Retinal pigment epithelial cell (primary cell): ENCODE measurements around the gene CD3E.
"Not testable (repeated sequence)": the region's sequence is repeated elsewhere in the genome, so short reads cannot be mapped to it uniquely, and the experiment has no call there.

ENCODE experiments used
- DNase-seq: peaks from one replicate; pipeline ENCODE4 v3.0.0-alpha.2; 2010; ENCODE audit warnings: low read depth
- H3K4me3 ChIP-seq: 2 replicates; pipeline ENCODE4 v1.5.1; 2011; ENCODE audit warnings: mild to moderate bottlenecking, low read length, control low read depth, moderate library complexity
- CTCF ChIP-seq: conservative IDR thresholded peaks from 2 replicates; pipeline ENCODE4 v1.5.1; 2011; ENCODE audit warnings: low read depth, low read length, control low read depth, inconsistent platforms

The CD3E gene

GRCh38 chr11:118304227-118304567 is 333 bp upstream of the CD3E start:
- H3K4me3 ChIP-seq: no peak overlapping the region
- no peak for DNase-seq
- no peak for TF ChIP-seq CTCF

- no peak for DNase-seq
- H3K4me3 ChIP-seq: no peak overlapping the region
- no peak for TF ChIP-seq CTCF
Observed at GRCh38 chr11:118305726-118306125, 1.2 kb downstream of the CD3E start.

DNA sequence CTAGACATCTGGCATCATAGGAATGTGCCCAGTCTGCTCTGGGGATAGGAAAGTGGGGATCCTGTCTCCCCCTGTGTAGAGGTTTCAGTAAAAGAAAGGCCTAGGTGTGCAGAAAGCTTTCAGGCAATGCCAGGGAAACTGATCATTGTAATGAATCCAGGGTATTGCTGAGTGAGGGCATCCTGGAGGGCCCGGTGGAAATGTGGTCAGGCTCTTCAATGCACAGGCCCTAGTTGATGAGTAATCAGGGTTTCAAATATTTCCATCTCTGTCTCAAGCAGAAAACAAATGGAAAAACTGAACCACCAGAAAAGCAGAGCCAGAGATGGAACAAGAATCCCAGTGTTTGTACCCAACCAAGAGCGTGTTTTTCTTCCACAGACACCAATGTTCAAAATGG is 2.0 kb downstream of the CD3E start:
- no peak for DNase-seq
- no peak overlapping the region for H3K4me3 ChIP-seq

DNA sequence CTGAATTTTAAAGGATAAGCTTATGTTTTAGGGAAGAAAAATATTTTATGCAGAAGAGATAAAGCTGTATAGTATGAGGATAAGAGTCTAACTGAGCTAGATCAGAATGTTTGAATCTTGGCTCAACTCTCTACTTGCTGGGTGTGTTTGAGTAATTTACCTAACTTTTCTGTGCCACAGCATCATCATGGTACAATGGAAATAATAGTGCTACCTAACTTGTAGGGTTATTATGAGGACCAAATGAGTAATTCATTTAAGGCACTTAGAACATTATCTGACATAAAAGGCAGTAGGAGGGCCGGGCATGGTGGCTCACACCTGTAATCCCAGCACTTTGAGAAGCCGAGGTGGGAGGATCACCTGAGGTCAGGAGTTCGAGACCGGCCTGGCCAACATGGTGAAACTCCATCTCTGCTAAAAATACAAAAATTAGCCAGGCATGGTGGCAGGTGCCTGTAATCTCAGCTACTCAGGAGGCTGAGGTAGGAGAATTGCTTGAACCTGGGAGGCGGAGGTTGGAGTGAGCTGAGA is 4.5 kb downstream of the CD3E start:
- not testable (repeated sequence) for H3K4me3 ChIP-seq, DNase-seq

More for the DNA sequence above, 2.0 kb downstream of the CD3E start:
- TF ChIP-seq CTCF: no peak

DNA sequence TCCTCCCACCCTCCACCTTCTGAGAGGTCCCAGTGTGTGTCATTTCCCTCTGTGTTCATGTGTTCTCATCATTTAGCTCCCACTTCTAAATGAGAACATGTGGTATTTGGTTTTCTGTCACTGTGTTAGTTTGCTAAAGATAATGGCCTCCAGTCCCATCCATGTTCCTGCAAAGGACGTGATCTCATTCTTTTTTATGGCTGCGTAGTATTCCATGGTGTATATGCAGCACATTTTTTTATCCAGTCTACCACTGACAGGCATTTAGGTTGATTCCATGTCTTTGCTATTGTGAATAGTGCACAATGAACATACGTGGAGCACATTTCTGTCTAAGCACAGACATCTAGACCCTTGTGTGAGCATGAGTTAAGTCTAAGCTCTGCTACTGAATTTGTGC is 5.7 kb downstream of the CD3E start:
- no peak overlapping the region for H3K4me3 ChIP-seq
- no peak for DNase-seq
- TF ChIP-seq CTCF: no peak

DNA sequence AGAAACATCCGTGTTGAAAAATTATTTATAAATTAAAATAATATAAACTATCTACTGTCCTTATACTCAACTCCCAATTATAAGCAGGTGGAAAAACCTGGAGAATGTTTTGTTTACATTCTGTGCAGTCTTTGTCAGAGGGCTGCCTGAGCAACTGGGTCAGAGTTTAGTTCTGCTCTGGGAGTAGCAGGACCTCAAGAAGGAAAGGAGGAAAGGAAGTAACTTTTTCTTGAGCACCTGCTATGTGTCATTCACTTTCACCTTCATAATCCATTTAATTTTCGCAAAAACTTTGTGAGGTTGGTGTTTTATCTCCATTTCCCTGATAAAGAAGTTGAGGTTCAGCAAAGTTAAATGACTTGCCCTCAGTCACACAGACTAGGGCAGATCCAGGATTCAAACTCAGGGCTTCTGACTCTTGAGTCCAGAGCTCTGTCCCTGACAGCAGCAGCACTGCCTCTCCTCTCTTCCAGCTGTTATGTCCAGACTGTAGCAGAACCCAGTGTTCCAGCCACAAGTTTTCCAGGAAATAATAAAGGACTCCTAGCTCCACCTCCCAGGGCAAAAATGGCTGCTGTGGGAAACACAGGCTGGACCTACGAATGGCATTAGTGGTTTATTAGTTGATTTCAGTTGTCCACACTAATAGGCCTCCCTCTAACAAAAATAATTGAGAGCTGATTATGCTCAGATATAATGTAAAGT is 6.4 kb downstream of the CD3E start:
- no peak overlapping the region for H3K4me3 ChIP-seq
- TF ChIP-seq CTCF: no peak
- DNase-seq: no peak

DNA sequence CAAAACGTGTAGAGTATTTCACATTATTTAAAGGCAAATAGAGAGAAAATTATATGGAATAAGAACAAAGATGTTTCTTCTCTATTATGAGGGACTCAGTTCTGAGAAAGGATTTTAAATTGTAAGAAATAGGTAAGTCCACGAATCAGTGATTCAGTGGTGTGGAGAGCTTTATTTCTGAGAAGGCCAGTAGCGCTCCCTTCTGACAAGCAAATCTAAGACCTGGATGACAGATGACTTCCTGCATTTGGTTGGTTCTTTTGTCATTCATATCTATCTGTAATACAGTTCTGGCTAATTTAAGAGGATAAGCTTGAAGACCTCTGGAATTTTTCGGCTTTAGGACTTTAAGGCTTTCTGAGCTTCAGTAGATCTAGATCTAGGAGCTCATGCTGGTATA is 7.0 kb downstream of the CD3E start:
- H3K4me3 ChIP-seq: no peak overlapping the region
- DNase-seq: no peak
- no peak for TF ChIP-seq CTCF
